Activated T-cell treated with anti-CD3 and anti-CD28 coated beads, Interleukin-2, amount 50 U/mL, for 72 hours (primary cell): ENCODE data around the gene UBL3. TPM values are rescaled to one million over a fixed set of nuclear protein-coding genes. Genes with fewer than 3 reads are reported as not detected.

ENCODE experiments used
- ATAC-seq, 2 donors: fragments of 150-1000 bp; cut with Tn5 transposase; replicated peaks in 1 of 2; 2 replicates each; pipeline ENCODE4 v1.10.0; 2021; ENCODE audit warnings: moderate library complexity in 2 of 2, mild to moderate bottlenecking in 1 of 2
- DNase-seq, 2 donors: peaks; one replicate each; pipeline ENCODE4 v3.0.0; 2021 to 2022; ENCODE audit warnings: mixed read lengths in 1 of 2
- H3K27ac Mint-ChIP-seq: one replicate; pipeline ENCODE4 v1.8.0; 2022; ENCODE audit warnings: mild to moderate bottlenecking, moderate library complexity, mixed read lengths
- H3K27me3 Mint-ChIP-seq: one replicate; pipeline ENCODE4 v1.8.0; 2022; ENCODE audit warnings: low read depth, mixed read lengths
- H3K36me3 Mint-ChIP-seq, 2 donors: one replicate each; pipeline ENCODE4 v1.8.0; 2022; ENCODE audit warnings: mixed read lengths in 2 of 2, mild to moderate bottlenecking in 1 of 2; ENCODE audit not compliant: insufficient read depth in 2 of 2
- H3K4me1 Mint-ChIP-seq: one replicate; pipeline ENCODE4 v1.8.0; 2022; ENCODE audit warnings: low read depth, mixed read lengths
- H3K4me3 Mint-ChIP-seq, 2 donors: one replicate each; pipeline ENCODE4 v1.8.0; 2022; ENCODE audit warnings: mild to moderate bottlenecking in 2 of 2, mixed read lengths in 2 of 2, moderate library complexity in 2 of 2
- H3K9me3 Mint-ChIP-seq, 2 donors: one replicate each; pipeline ENCODE4 v1.8.0; 2022; ENCODE audit warnings: mixed read lengths in 2 of 2
- total RNA-seq, 2 donors: library from RNA; stranded (reverse); gene quantifications; one replicate each; pipeline ENCODE4 v1.2.3, GENCODE V29; 2022

Gene UBL3
- total RNA-seq, 2 donors from 2014 or later: 19.0 to 21.2 TPM

GRCh38 chr13:29799041-29799440 is 51.4 kb downstream of the UBL3 start:
- no peak overlapping the region for H3K27ac Mint-ChIP-seq
- DNase-seq (no peak), ATAC-seq (no peak)
- peaks cover 26% of the 10 kb centered on the region for H3K4me1 Mint-ChIP-seq
- no peak overlapping the region for H3K4me3 Mint-ChIP-seq
- H3K36me3 Mint-ChIP-seq: no peaks in the 10 kb centered on the region
- H3K27me3 Mint-ChIP-seq: no peaks in the 10 kb centered on the region
- H3K9me3 Mint-ChIP-seq: no peaks in the 10 kb centered on the region

GRCh38 chr13:29791997-29792780 is 58.2 kb downstream of the UBL3 start:
- H3K27me3 Mint-ChIP-seq: no peaks in the 10 kb centered on the region
- DNase-seq: no peak
- H3K9me3 Mint-ChIP-seq: no peaks in the 10 kb centered on the region
- peaks cover 43% of the 10 kb centered on the region for H3K4me1 Mint-ChIP-seq
- H3K27ac Mint-ChIP-seq: no peak overlapping the region
- ATAC-seq: no peak
- no peaks in the 10 kb centered on the region for H3K36me3 Mint-ChIP-seq
- no peak overlapping the region for H3K4me3 Mint-ChIP-seq

GRCh38 chr13:29791508-29791907 is 58.9 kb downstream of the UBL3 start:
- no peaks in the 10 kb centered on the region for H3K9me3 Mint-ChIP-seq
- ATAC-seq (peak; percentile 95 to 97), DNase-seq (peak; percentile 7 to 13)
- H3K27ac Mint-ChIP-seq: peak overlapping the region; percentile 71
- H3K4me1 Mint-ChIP-seq: peaks cover 36% of the 10 kb centered on the region
- peak overlapping the region in 1 of 2 donors; percentile 4 for H3K4me3 Mint-ChIP-seq
- no peaks in the 10 kb centered on the region for H3K36me3 Mint-ChIP-seq
- H3K27me3 Mint-ChIP-seq: no peaks in the 10 kb centered on the region

- no peaks in the 10 kb centered on the region for H3K27me3 Mint-ChIP-seq
- no peak for ATAC-seq
- DNase-seq: no peak
- peaks cover 47% of the 10 kb centered on the region for H3K4me1 Mint-ChIP-seq
- no peak overlapping the region for H3K27ac Mint-ChIP-seq
- no peak overlapping the region for H3K4me3 Mint-ChIP-seq
- no peaks in the 10 kb centered on the region for H3K9me3 Mint-ChIP-seq
- no peaks in the 10 kb centered on the region for H3K36me3 Mint-ChIP-seq
Observed at GRCh38 chr13:29786698-29787097, 63.7 kb downstream of the UBL3 start.

GRCh38 chr13:29785978-29786377 is 64.4 kb downstream of the UBL3 start:
- no peak for ATAC-seq
- H3K27ac Mint-ChIP-seq: peak overlapping the region; percentile 65
- no peak overlapping the region for H3K4me3 Mint-ChIP-seq
- no peaks in the 10 kb centered on the region for H3K36me3 Mint-ChIP-seq
- no peaks in the 10 kb centered on the region for H3K27me3 Mint-ChIP-seq
- H3K4me1 Mint-ChIP-seq: peaks cover 40% of the 10 kb centered on the region
- no peaks in the 10 kb centered on the region for H3K9me3 Mint-ChIP-seq
- no peak for DNase-seq

GRCh38 chr13:29782798-29783197 is 67.6 kb downstream of the UBL3 start:
- no peaks in the 10 kb centered on the region for H3K27me3 Mint-ChIP-seq
- peak overlapping the region in 1 of 2 donors; percentile 54 for H3K4me3 Mint-ChIP-seq

GRCh38 chr13:29774830-29775229 is 75.6 kb downstream of the UBL3 start:
- H3K9me3 Mint-ChIP-seq: no peaks in the 10 kb centered on the region
- no peaks in the 10 kb centered on the region for H3K27me3 Mint-ChIP-seq
- H3K4me3 Mint-ChIP-seq: no peak overlapping the region
- H3K36me3 Mint-ChIP-seq: no peaks in the 10 kb centered on the region
- H3K4me1 Mint-ChIP-seq: peaks cover 5% of the 10 kb centered on the region
- no peak for DNase-seq
- H3K27ac Mint-ChIP-seq: no peak overlapping the region
- no peak for ATAC-seq

More at GRCh38 chr13:29782798-29783197, 67.6 kb downstream of the UBL3 start:
- DNase-seq (peak; percentile 29 to 40), ATAC-seq (peak; percentile 98)
- peaks cover 25% of the 10 kb centered on the region for H3K4me1 Mint-ChIP-seq
- no peaks in the 10 kb centered on the region for H3K9me3 Mint-ChIP-seq
- H3K36me3 Mint-ChIP-seq: no peaks in the 10 kb centered on the region
- H3K27ac Mint-ChIP-seq: no peak overlapping the region

GRCh38 chr13:29771247-29771646 is 79.2 kb downstream of the UBL3 start:
- DNase-seq (no peak), ATAC-seq (peak; percentile 33 to 34)
- H3K9me3 Mint-ChIP-seq: no peaks in the 10 kb centered on the region
- H3K4me1 Mint-ChIP-seq: peaks cover 5% of the 10 kb centered on the region
- peaks cover 0 to 3% of the 10 kb centered on the region in 2 donors for H3K36me3 Mint-ChIP-seq
- no peak overlapping the region for H3K27ac Mint-ChIP-seq
- H3K27me3 Mint-ChIP-seq: no peaks in the 10 kb centered on the region
- H3K4me3 Mint-ChIP-seq: no peak overlapping the region

GRCh38 chr13:29767006-29767405 is 83.4 kb downstream of the UBL3 start:
- no peak for DNase-seq
- ATAC-seq: no peak
- Mint-ChIP-seq H3K27ac (no peak overlapping the region), H3K36me3 (peaks cover 0 to 3% of the 10 kb centered on the region in 2 donors), H3K4me1 (peaks cover 13% of the 10 kb centered on the region), H3K9me3 (no peaks in the 10 kb centered on the region), H3K4me3 (no peak overlapping the region), H3K27me3 (no peaks in the 10 kb centered on the region)

- no peak overlapping the region for H3K4me3 Mint-ChIP-seq
- ATAC-seq (no peak), DNase-seq (no peak)
- peak overlapping the region; percentile 42 for H3K27ac Mint-ChIP-seq
- H3K27me3 Mint-ChIP-seq: no peaks in the 10 kb centered on the region
- peaks cover 3 to 5% of the 10 kb centered on the region in 2 donors for H3K36me3 Mint-ChIP-seq
- peaks cover 0 to 3% of the 10 kb centered on the region in 2 donors for H3K9me3 Mint-ChIP-seq
- peaks cover 22% of the 10 kb centered on the region for H3K4me1 Mint-ChIP-seq
Observed at GRCh38 chr13:29763436-29764180, 86.8 kb downstream of the UBL3 start.

- ATAC-seq (no peak), DNase-seq (no peak)
- Mint-ChIP-seq H3K9me3 (peaks cover 0 to 3% of the 10 kb centered on the region in 2 donors), H3K4me3 (no peak overlapping the region), H3K36me3 (peaks cover under 1 to 5% of the 10 kb centered on the region in 2 donors), H3K27ac (no peak overlapping the region), H3K27me3 (no peaks in the 10 kb centered on the region), H3K4me1 (peaks cover 24% of the 10 kb centered on the region)
Observed at GRCh38 chr13:29761815-29762214, 88.6 kb downstream of the UBL3 start.

- no peak overlapping the region for H3K27ac Mint-ChIP-seq
- DNase-seq (no peak), ATAC-seq (no peak)
- H3K4me1 Mint-ChIP-seq: peaks cover 24% of the 10 kb centered on the region
- H3K9me3 Mint-ChIP-seq: peaks cover 0 to 3% of the 10 kb centered on the region in 2 donors
- no peaks in the 10 kb centered on the region for H3K27me3 Mint-ChIP-seq
- H3K4me3 Mint-ChIP-seq: no peak overlapping the region
- H3K36me3 Mint-ChIP-seq: peaks cover 0 to 5% of the 10 kb centered on the region in 2 donors
Observed at GRCh38 chr13:29761160-29761559, 89.3 kb downstream of the UBL3 start.

GRCh38 chr13:29760544-29760943 is 89.9 kb downstream of the UBL3 start:
- peaks cover 0 to 5% of the 10 kb centered on the region in 2 donors for H3K36me3 Mint-ChIP-seq
- peaks cover 0 to 3% of the 10 kb centered on the region in 2 donors for H3K9me3 Mint-ChIP-seq
- no peak overlapping the region for H3K27ac Mint-ChIP-seq
- no peak overlapping the region for H3K4me3 Mint-ChIP-seq
- H3K27me3 Mint-ChIP-seq: no peaks in the 10 kb centered on the region
- ATAC-seq: no peak
- H3K4me1 Mint-ChIP-seq: peaks cover 24% of the 10 kb centered on the region
- no peak for DNase-seq
